GM18868 (cell line): ENCODE data around the gene ADAMTS17.
A peak's percentile ranks its signal among the peaks of the same experiment; 100 is the strongest.

ENCODE experiments used
- ATAC-seq: cut with Tn5 transposase; IDR thresholded peaks from one replicate; pipeline ENCODE4 v1.9.1; 2021; ENCODE audit warnings: mild to moderate bottlenecking, moderate library complexity; ENCODE audit not compliant: unreplicated experiment

The ADAMTS17 gene

GRCh38 chr15:100175406-100176114 is 166.2 kb downstream of the ADAMTS17 start:
- no peak for ATAC-seq

GRCh38 chr15:100174904-100175275 is 166.9 kb downstream of the ADAMTS17 start:
- ATAC-seq = no peak

- no peak for ATAC-seq
Measured at GRCh38 chr15:100174159-100174903, 167.4 kb downstream of the ADAMTS17 start.

DNA sequence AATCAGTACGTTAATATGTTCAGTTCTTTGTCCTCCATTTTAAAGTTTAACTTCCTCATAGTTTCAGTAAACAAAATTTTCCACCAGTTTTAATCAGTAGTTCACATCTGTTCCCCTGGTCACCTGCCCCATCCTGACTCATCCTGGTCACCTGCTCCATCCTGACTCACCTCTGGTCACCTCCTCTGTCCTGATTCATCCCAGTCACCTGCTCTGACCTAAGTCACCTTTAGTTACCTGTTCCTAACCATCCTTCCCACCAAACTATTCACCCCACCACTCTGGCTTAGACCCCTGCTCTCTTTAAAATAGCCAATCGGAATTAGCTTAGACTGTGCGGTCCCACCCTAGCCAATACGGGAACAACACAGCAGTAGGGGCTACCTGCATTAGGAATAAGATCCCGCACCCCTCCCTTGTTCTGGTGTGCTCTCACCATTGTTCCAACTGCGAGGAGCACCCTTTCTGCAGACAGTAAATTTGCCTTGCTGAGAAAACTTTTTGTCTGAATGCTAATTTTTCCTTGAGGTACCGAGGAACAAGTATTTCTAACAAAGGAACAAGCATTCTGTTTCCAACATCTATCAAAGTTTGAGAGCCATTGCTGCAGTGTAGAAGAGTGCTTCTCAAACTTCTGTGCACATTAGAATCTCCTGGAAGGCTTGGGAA is 169.3 kb downstream of the ADAMTS17 start:
- no peak for ATAC-seq

- no peak for ATAC-seq
Measured at GRCh38 chr15:100171411-100171810, 170.4 kb downstream of the ADAMTS17 start.

DNA sequence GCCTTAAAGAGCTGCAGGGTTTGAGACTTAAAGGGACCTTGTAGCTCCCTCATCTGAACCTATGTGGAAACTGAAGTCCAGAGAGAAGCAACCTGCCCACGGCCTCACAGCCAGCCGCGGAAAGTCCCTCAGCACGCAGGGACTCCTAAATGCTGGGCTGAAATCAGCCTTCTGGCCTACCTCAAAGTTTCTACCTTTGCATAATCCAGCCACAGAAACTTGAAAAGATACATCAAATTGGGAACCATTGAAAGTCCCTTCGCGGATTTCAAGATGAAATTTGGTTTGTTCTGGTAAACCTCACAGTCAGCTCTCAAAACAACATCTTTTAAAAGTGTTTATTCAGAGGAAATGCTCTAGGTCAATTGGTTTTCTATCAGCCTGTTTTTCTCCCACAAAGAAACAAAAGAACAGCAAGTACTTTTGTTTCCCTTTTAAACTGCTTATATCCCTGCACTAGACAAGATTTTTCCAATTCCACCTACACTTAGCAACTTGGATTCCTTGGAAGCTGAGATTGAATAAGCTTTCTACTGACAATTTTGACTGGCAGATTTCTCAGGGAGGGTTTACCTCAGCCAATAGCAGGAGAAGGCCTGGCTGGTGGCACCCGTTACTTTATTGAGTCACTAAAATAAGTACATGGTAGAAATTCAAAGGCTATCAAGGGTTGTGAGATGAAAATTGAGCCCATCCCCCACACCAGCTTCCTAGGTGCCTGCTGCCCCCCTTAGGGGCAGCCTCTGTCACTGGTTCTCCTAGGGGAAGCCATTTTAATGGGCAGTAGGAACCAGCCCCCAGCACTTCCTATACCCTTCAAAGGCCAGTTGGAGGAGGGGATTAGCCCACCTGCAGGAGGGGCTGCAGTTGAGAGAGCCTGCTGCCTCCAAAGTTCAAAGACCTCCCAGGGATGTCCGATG is 171.2 kb downstream of the ADAMTS17 start:
- peak; percentile 92 for ATAC-seq

- ATAC-seq = no peak
Measured at GRCh38 chr15:100169615-100170290, 172.0 kb downstream of the ADAMTS17 start.

- no peak for ATAC-seq
Measured at GRCh38 chr15:100168787-100169186, 173.0 kb downstream of the ADAMTS17 start.

DNA sequence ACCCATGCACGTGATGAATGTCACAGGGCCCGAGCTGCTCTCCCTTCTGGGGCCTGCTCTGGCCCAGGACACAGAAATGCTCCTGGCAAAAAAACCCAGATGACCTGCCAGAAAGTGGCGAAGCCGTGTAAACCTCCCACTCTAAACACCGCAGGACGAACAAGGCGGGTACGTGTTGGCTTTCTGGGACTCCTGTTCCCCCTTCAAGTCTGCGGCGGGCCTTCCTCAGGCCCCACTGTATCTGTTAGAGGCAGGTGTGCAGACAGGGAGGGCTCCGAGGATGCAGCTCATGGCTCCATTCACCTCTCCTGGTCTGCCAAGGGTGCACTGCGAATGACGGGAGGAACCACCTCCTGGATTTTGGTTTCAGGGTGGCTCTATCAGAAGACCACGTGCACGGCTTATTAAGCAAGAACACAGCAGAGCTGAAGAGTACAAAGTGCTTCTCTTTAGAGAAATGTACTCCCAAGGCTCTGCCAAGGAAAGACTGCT is 173.8 kb downstream of the ADAMTS17 start:
- no peak for ATAC-seq

- ATAC-seq = no peak
Measured at GRCh38 chr15:100166313-100166712, 175.5 kb downstream of the ADAMTS17 start.

- no peak for ATAC-seq
Measured at GRCh38 chr15:100163961-100164360, 177.8 kb downstream of the ADAMTS17 start.

GRCh38 chr15:100160953-100161352 is 180.8 kb downstream of the ADAMTS17 start:
- ATAC-seq = no peak

DNA sequence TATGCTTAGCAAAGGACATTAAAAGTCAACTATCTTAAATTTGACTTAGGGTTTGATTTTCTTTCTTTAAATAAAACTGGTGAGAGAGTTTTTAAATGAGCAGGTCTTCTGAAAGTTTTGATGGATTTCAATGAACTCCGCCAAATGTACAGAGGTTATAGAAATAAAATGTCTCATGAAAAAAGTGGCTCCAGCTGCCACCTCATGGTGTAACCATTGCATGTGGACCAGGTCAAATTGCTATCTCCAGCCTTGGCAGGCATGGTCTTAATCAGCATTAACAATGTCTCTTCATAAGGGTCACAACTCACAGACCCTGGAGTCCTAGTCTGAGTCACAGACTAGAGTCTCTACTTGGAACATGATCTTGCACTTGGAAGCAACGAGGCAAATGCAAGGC is 182.3 kb downstream of the ADAMTS17 start:
- ATAC-seq = no peak

DNA sequence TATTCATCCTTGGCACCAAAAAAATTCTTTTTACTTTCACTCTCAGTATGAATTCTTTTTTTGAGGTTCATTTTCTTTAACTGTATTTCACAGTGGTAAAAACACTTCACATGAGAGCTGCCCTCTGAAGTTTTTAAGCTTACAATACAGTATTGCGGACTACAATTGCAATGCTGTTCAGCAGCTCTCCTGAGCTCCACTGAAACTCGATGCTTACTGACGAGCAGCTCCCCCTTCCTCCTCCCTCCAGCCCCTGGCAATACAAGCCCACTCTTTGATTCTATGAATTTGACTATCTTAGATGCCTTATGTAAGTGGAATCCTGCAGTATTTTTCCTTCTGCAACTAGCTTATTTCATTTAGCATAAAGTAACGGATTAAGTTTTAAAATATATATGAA is 183.4 kb downstream of the ADAMTS17 start:
- ATAC-seq = no peak

GRCh38 chr15:100156201-100156600 is 185.6 kb downstream of the ADAMTS17 start:
- no peak for ATAC-seq

DNA sequence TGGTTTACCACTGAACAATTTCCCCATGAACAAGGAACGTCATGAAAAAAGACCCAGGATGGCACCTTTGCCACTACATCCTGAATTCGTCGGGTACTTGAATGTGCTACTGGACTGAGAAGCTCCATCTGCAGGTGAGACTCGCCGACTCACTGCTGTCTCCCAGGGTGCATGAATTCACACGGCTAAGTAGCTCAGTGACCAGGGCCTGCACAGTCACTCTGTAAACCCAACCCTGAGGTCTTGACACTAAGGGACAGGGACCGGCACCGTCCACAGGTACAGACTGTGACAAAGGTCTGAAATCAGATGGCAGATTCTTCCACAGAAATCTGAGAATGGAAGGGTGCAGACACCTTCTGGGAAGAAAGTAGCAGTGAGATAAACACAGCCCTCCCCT is 187.4 kb downstream of the ADAMTS17 start:
- no peak for ATAC-seq

DNA sequence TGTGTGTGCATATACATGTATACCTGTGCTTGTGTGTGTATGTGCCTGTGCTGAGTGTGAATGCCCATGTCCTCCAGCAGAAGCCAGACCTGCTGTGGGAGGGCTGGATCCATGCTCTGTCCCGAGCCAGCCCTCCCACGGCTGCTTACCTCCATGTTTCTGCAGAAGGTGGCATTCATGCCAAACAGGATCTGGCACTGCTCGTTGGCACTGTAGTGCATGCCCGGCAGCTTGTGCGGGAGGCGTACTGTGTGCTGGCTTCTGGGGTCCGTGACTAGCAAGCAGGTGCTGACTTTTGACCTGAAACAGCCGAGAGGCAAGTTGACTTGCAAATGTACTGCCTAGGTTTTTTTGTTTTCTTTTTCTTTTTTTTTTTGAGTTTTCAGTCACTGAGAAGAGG is 189.3 kb downstream of the ADAMTS17 start:
- ATAC-seq = no peak

DNA sequence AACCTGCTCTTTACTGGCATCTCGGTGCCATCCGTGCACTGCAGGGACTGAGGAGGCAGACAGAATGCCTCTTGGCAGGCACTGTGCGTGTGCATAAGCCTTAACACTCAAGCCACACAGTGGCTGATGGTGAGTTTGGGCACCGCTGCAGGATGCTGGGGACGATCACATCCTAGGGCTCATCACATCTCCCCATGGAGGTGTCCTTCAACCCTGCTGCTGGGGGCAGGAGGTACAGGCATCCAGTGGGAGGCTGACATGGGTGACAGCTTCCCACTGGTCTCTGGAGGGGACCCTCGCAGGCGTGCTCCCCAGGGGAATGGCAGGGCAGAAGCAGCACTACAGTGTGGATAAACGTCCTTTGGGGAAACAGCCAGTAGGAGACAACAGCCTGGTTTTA is 190.9 kb downstream of the ADAMTS17 start:
- no peak for ATAC-seq

GRCh38 chr15:100147828-100148227 is 193.9 kb downstream of the ADAMTS17 start:
- ATAC-seq = no peak

DNA sequence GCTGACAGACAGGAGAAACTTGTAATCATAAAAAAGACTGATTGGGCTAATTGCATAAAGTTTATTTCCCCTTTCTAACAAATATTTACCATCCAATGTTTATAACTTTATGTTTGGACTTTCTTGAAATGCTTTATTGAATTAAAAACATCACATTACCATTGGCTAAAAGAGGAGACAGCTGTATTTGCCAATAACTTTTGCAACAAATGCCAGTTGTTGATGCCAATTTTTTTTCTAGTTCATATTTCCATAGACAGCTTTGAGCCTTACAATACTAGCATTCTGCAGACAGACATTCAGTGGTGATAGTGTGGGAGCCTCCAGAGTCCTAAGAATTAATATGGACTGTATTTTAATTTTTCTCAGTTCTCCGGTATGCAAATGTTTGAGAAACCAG is 198.4 kb downstream of the ADAMTS17 start:
- ATAC-seq = no peak
